GM19372 (cell line): Measurements from ENCODE around the gene ZBTB45.
"Not testable (repeated sequence)": the region's sequence is repeated elsewhere in the genome, so short reads cannot be mapped to it uniquely, and the experiment has no call there.

ENCODE experiments used
- ATAC-seq: cut with Tn5 transposase; IDR thresholded peaks from one replicate; pipeline ENCODE4 v1.9.1; 2021; ENCODE audit warnings: mild to moderate bottlenecking, low read depth, moderate library complexity; ENCODE audit not compliant: unreplicated experiment

Gene ZBTB45

DNA sequence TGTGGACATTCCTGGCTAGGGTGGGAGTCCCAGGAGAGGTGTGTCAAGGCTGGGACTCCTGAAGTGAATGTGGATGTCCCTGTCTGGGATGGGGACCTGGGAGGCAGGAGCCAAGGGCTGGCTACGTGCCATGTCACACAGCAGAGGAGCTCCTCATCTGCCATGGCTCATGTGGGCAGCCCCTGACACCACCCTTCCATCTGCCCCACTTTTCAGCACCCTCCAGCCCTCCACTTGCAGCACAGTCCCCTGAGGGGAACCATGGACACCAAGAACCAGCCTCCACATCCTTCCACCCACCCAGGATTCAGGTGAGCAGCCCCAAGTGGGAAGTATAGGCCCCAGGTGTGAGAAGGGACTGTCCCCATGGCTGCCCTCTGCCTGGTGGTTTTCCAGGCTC, 41.7 kb downstream of the ZBTB45 start:
- no peak for ATAC-seq

DNA sequence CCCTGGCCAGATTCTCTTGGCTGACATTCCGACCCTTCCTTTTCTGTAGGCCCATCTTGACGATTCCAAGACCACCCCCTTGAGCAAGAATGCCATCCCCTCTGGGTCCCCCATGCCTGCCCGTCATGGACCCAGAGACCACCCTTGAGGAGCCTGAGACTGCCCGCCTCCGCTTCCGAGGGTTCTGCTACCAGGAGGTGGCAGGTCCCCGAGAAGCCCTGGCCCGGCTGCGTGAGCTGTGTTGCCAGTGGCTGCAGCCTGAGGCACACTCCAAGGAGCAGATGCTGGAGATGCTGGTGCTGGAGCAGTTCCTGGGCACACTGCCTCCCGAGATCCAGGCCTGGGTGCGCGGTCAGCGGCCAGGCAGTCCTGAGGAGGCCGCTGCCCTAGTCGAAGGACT, 42.5 kb downstream of the ZBTB45 start:
- no peak for ATAC-seq

DNA sequence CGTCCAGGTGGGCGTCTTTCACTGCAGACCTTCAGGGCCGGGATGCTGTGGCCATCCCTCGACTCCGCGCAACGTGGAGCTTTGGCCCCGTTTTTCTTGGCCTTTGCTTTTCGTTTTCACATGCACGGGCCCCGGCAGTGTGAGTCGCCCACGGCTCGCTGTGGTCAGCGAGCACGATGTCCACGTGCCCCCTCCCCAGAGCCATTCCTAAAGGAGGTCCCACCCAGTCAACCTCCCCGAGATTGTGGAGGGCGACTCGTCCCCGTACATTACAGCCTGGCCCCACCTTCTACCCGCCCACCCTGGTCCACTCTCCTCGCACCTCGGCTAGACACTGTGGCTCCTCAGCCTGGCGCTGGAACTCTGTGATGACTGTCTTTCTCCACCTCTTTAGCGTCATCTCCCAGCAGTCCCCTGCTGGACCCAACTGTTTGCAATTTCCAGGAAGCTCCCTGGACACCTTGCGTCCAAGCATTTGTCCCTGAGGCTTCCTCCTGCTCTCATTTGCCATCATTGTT, 43.1 kb downstream of the ZBTB45 start:
- no peak for ATAC-seq

DNA sequence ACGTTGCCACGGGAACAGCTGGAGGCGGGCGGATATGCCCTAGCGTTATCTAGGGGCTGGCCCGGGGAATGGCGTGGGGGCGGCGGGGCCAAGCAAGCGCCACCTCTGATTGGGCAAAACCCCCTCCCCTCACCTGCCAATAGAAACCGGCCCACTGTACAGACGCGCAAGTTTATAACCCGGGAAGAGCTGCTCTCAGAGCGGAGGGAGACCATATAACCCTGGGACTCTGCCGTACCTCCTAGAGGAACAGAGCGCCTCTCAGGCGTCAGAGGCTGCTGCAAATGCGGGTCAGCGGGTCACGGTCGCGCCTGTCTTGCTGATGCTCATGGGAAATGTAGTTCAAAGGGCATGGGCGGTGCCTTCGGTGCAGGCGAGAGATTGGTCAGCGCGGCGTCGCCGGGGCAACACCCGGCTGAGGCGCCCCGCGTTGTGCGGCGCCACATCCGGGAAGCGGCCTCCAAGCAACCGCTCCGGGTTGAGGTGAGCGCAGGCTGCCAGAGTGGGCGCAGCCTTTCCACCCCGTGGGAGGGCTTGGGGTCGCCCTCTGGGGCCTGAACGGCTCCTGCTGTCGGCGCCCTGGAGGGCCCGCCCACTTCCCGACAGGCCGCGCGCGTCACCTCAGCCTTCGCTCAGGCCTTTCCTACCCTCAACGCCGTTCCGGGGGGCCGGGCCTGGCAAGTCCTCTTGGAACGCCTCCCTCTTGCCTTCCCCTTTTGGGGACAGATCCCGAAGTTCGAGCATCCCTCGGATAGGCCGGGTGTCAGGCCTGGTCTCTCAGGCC, 43.7 kb downstream of the ZBTB45 start, which contains the start of gene ZNF446:
Gene ZNF446 (plus strand): TSS at position 639 of the 784 bp plus-strand sequence. CDS start 867 bp downstream, outside the sequence.
- ATAC-seq = peak; percentile 81

DNA sequence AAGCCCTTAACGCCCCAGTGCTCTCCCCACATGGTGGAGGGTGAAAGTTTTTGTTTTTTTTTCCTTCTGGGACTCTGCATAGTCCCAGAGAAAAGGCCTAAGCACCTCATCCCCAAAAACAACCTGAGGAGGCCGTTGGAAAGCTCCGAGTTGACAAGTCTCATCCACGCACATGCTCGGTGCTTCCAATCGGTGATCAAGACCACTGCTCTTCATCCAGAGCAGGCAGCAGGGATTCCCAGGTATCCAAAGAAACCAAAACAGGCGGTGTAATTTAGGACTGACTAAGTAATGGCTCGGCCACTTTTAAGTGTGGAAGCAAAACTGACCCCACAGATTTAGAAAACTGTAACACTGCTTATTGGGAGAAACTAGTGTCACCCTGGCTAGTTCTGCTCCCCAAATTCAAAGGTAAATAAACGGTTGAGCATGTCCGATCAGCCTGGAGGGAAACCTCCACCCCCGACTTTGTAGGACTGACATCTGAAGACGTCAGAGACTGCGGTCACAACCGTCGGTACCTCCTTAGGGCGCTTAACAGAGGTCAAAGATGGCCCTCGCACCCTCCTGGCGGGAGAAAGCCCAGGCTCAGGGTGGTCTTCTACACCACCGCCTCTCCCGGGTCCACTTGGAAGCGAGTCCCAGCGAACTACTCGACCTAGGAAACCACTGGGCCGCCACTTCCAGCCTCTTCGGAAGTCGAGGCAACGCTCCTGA, 44.5 kb downstream of the ZBTB45 start:
- peak; percentile 2 for ATAC-seq

DNA sequence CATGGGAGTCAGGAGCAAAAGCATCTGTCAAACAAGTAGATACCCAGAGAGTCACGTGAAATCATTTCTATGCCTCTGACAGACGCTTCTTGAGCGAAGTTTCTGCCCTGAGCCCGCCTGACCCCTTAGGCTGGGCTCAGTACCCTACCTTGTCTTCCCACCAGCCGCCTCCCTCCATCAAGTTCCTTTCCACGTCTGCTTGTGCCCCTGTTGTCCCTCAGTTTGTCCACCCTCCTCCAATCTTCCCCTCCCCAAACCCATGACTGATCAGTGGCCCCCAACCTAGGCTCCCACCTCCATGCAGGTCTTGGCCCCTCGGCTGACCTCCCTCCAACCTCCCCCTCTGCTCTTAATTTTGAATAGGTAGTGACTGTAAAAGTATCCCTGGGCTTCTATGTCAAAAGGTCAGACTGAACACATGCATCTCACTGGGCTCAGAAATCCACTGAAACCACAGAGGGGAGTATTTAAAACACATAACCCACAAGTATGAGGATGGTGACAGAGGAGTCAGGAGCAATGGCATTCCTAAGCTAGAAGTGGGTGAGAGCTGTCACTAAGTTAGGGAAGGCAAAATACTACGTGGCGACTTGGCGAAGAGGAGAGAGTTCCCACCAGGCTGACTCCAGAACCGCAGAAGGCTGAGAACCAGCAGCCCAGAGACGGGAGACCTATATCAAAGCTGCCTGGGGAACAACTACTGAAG, 45.2 kb downstream of the ZBTB45 start:
- no peak for ATAC-seq

DNA sequence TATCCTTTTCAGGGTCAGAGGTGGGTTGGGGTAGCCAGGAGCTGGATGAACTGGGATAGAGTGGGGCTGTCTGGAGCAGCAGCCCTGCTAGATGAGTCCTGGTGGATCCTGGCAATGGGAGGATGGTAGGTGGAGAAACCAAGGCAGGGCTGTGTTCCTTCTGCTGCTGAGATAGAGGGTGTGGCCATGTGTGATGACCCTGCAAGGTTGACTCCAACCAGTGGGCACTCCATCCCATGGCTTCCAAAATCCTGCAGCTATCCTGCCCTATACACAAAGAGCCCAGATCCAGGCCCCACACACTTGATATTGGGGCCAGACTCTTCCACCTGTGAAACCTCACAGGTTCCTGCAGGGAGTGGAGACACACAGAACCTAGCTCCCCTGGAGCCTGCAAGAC, 45.8 kb downstream of the ZBTB45 start:
- no peak for ATAC-seq

DNA sequence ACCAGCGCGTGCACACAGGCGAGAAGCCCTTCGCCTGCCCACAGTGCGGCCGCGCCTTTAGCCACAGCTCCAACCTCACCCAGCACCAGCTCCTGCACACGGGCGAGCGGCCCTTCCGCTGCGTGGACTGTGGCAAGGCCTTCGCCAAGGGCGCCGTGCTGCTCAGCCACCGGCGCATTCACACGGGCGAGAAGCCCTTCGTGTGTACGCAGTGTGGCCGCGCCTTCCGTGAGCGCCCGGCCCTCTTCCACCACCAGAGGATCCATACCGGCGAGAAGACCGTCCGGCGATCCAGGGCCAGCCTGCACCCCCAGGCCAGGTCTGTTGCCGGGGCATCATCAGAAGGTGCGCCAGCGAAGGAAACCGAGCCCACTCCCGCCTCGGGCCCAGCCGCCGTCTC, 47.9 kb downstream of the ZBTB45 start:
- ATAC-seq = no peak

DNA sequence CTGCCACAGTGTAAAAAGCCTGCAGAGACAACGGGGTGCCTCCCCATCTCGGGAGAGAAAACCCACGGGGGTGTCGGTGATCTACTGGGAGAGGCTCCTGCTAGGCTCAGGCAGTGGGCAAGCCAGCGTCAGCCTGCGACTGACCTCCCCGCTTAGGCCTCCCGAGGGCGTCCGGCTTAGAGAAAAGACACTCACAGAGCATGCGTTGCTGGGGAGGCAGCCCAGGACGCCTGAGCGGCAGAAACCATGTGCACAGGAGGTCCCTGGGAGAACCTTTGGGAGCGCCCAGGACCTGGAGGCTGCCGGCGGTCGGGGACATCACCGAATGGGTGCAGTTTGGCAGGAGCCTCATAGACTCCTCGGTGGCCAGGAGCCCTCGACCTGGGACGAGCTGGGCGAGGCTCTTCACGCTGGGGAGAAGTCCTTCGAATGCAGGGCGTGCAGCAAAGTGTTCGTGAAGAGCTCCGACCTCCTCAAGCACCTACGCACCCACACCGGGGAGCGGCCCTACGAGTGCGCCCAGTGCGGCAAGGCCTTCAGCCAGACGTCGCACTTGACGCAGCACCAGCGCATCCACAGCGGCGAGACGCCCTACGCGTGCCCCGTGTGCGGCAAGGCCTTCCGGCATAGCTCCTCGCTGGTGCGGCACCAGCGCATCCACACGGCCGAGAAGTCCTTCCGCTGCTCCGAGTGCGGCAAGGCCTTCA, 48.6 kb downstream of the ZBTB45 start:
- not testable (repeated sequence) for ATAC-seq

DNA sequence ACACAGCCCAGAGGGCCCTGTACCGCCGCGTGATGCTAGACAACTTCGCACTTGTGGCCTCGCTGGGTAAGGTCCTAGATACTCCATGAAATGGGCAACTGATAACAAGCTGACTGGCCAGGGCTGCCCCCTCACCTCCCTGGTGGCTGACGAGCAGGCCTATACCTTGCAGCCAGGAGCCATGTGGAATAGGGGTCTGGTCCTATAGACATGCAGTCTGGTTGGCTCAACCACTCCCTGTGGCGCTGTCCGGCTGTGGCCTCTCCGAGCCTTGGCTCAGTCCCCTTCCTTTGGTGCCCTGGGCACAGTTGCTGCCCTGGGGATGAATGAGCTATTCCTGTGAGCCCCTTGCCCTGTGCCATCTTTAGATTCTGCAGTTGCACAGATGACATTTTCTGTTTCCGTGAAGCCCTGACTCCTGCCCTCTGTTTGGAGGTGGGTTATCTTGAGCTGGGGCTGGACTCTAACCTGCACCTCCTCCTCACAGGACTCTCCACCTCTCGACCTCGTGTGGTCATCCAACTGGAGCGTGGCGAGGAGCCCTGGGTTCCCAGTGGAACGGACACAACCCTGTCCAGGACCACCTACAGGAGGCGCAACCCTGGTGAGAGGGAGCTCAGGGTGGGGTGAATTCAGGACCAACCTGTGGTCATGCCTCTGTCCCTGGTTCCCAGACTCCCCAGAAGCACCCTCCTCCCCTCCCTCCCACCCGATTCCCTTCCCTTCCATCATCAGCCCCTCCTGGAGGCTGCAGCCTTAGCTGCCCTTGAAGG, 50.2 kb downstream of the ZBTB45 start:
- no peak for ATAC-seq

DNA sequence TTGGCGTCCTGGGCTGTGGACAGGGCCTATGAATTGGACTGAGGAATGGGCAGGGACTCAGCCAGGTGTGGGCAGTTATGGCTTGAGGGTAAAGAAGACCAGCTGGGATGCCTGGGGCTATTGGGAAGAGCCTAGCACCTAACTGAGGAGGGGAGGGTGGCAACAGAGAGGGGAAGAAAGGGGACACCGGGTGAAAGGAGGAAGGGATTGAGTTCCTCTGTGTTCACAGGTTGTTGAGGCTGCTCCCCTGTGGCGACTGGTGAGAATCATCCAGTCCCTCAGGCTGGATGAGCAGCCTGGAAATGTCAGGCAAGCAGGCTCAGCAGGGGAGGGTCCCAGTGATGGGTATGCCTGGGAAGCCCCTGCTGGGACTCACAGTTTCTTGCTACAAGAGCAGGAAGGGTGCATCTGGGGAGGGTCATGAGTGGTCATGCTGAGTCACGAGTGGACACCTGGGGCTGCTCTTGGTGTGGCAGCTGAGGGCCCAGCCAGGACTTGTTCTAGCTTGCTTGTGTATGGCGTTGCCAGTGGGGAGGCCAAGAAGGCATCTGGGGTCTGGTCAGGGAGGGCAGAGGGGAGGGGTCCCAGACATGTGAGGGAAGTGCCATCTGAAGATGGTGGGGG, 51.3 kb downstream of the ZBTB45 start:
- no peak for ATAC-seq

DNA sequence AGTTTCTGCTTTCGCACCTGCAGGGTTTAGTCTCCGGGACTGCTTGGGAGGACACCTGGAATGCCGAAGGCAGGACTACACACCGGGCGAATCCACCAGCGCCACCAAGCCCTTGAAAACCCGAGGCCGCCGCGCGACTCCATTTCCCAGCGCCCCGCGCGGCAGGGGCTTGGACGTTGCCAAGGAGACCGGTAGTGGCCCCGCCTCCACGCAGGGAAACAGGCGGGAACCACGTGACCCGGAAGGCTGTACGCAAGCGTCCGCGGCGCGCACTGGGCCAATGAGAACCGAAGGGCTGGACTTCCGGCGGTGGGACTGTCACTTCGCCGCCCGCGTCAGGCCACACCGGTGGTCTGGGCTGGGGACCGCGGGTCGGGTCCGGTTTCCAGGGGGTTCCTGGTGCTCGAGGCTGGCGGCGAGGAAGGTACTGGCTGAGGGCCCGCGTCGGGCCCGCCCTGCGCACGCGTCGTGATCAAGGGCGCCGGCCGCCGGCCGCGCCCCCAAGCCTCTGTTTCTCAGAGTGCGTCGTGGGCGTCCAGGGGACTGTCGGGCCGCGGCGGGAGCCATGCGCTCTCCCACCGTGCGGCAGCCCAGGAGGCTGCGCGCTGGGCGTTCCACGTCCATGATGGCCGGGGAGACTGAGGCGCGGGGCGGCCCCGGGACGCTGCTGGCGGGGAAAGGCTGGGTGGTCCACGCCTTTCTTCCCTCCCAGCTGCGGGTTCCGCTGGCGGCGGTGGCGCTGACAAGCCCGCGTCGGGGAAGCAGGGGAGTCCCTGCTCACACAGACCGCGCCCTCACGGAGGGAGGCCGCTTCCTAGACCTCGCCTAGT, 52.6 kb downstream of the ZBTB45 start, which contains the start of gene ZNF324:
Gene ZNF324 (plus strand): TSS at position 321 of the 830 bp plus-strand sequence. CDS start 2,106 bp downstream, outside the sequence.
- ATAC-seq = peak; percentile 91

DNA sequence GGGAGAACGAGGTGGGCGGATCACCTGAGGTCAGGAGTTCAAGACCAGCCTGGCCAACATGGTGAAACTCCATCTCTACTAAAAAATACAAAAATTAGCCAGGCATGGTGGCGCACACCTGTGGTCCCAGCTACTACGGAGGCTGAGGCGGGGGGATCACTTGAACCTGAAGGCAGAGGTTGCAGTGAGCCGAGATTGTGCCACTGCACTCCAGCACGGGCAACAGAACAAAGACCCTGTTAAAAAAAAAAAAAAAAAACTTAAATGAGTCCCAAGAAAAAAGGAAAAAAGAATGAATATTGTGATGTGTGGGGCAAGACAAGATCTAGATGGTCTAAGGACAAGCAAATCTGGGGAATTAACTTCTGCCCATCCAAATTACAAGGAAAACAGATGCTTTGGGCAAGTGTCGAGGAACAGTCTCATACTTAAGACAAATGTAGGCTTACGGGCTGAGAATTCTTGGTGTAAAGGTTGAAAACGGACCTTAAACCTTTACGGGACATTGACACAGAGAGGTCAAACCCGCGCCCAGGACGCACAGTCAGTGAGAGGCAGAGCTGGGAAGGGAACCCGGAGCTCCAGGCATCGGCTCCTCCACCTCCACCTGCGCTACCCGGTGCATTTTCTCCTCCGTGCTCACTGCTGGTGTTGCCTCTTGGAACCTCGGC, 53.4 kb downstream of the ZBTB45 start:
- ATAC-seq = peak; percentile 19
